Stomach (tissue), 9 donors: ENCODE measurements around the gene CDC25C. TPM values are rescaled to one million over a fixed set of nuclear protein-coding genes. Genes with fewer than 3 reads are reported as not detected.

ENCODE experiments used
- DNase-seq, 2 donors: peaks; one replicate each; pipeline versions ENCODE4 v3.0.0 to v3.0.0-alpha.2; 2013 to 2019
- H3K27ac ChIP-seq, 5 donors: fragments of 200-600 bp in 4 of 5; sonication (generic) in 4 of 5; one replicate each; pipeline ENCODE4 v1.5.1; 2013 to 2019; ENCODE audit warnings: mild to moderate bottlenecking in 1 of 5, moderate library complexity in 1 of 5
- H3K27me3 ChIP-seq, 3 donors: fragments of 200-600 bp; sonication (generic); one replicate each; pipeline ENCODE4 v1.5.1; 2017 to 2019; ENCODE audit warnings: mixed run types in 1 of 3
- H3K36me3 ChIP-seq, 4 donors: fragments of 200-600 bp; sonication (generic); 1 replicate in 3 of 4; 2 replicates in 1 of 4; pipeline ENCODE4 v1.5.1; 2016 to 2019
- H3K4me1 ChIP-seq, 4 donors: fragments of 200-600 bp; sonication (generic); one replicate each; pipeline ENCODE4 v1.5.1; 2016 to 2019
- H3K4me3 ChIP-seq, 4 donors: fragments of 200-600 bp; sonication (generic) in 3 of 4; one replicate each; pipeline ENCODE4 v1.5.1; 2016 to 2019; ENCODE audit warnings: mild to moderate bottlenecking in 1 of 4
- H3K9me3 ChIP-seq, 4 donors: fragments of 200-600 bp; sonication (generic); one replicate each; pipeline ENCODE4 v1.5.1; 2016 to 2019
- EP300 ChIP-seq: sonication (generic); formaldehyde crosslinking; IDR thresholded peaks from one replicate; pipeline ENCODE4 v1.6.1; 2017; ENCODE audit warnings: antibody characterized with exemption
- POLR2A ChIP-seq, 4 donors: fragments of 450-650 bp; IDR thresholded peaks; one replicate each; pipeline ENCODE4 v1.6.1; 2016; ENCODE audit warnings: antibody characterized with exemption in 4 of 4, control low read depth in 2 of 4, mild to moderate bottlenecking in 1 of 4, moderate library complexity in 1 of 4
- POLR2AphosphoS5 ChIP-seq, 3 donors: sonication (generic); formaldehyde crosslinking; IDR thresholded peaks; one replicate each; pipeline ENCODE4 v1.6.1; 2016; ENCODE audit warnings: antibody characterized with exemption in 3 of 3
- WGBS, 5 donors: extraction: QIAGEN DNeasy Blood & Tissue Kit in 3 of 5; methylation state at CpG; one replicate each; pipeline versions ENCODE4 v1.1.5 to v1.1.7; 2013 to 2018; 5-methylcytosine and 5-hydroxymethylcytosine counted together
- intact Hi-C: fragments of 100-400 bp; cut with DNase I; formaldehyde crosslinking; loops from one replicate; pipeline ENCODE4 v1.15.1; 2023; ENCODE audit warnings: low total_unique reads
- polyA plus RNA-seq, 3 donors: library from polyadenylated mRNA; stranded (reverse); fragments of 200-250 nt; gene quantifications; one replicate each; pipeline ENCODE4 v1.2.3, GENCODE V29; 2013
- total RNA-seq, 5 donors: library from RNA; depleted of rRNA; stranded (reverse); fragments of >200 nt; gene quantifications; one replicate each; pipeline versions ENCODE4 v1.1.0 to v1.2.3, GENCODE V29; 2014 to 2016
- TF ChIP-seq, protein P1 (sequence below), 7 experiments: fragments of 450-650 bp in 4 of 7; fragments of 200-600 bp in 3 of 7; sonication (generic) in 3 of 7; IDR thresholded peaks; one replicate each; pipeline ENCODE4 v1.5.1; 2016 to 2019; ENCODE audit warnings: antibody characterized with exemption in 7 of 7, control low read depth in 2 of 7, mild to moderate bottlenecking in 1 of 7
- donor health status: healthy with polysubstance abuse.
- donor health status: Bipolar disorder and iron deficiency.
- donor health status: healthy.

Gene CDC25C
- total and polyA plus RNA-seq, 8 donors: 0.75 to 4.1 (median 2.1) TPM; not detected in 3

DNA sequence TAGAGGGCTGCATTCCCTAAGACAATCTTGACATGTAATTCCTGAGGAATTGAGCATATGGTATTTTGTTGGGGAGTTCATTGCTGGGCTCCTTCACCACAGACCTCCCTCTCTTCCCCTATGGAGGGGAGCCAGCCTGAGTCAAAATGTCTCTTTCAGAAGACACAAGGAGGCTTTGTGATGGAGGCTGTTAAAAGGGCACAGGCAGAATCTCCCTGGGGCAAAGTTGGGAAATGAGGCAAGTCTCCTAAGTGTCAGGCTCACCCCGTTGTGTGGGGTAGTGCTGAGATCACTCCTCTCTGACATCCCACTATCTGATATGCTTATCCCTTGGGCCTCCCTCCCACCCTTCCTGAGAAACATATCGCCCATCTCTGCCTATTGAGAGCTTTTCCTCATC, 87.8 kb downstream of the CDC25C start:
- H3K4me1 ChIP-seq: peaks cover 10 to 13% (median 13%) of the 10 kb centered on the region in 4 donors
- H3K4me3 ChIP-seq: no peak overlapping the region
- WGBS, 5 donors: 57 to 71% (median 60%) methylated on average over 2 of the region's 2 CpGs
- no peaks in the 10 kb centered on the region for H3K9me3 ChIP-seq
- no peak overlapping the region for H3K27ac ChIP-seq
- intact Hi-C loops: no loop called here
- peaks cover 0 to 33% (median 18%) of the 10 kb centered on the region in 3 donors for H3K27me3 ChIP-seq
- TF ChIP-seq EP300 (no peak), POLR2A (IDR thresholded peaks at IDR 0.05) (no peak), POLR2AphosphoS5 (IDR thresholded peaks at IDR 0.05) (no peak)
- TF ChIP-seq, protein P1, sequence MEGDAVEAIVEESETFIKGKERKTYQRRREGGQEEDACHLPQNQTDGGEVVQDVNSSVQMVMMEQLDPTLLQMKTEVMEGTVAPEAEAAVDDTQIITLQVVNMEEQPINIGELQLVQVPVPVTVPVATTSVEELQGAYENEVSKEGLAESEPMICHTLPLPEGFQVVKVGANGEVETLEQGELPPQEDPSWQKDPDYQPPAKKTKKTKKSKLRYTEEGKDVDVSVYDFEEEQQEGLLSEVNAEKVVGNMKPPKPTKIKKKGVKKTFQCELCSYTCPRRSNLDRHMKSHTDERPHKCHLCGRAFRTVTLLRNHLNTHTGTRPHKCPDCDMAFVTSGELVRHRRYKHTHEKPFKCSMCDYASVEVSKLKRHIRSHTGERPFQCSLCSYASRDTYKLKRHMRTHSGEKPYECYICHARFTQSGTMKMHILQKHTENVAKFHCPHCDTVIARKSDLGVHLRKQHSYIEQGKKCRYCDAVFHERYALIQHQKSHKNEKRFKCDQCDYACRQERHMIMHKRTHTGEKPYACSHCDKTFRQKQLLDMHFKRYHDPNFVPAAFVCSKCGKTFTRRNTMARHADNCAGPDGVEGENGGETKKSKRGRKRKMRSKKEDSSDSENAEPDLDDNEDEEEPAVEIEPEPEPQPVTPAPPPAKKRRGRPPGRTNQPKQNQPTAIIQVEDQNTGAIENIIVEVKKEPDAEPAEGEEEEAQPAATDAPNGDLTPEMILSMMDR (IDR thresholded peaks at IDR 0.05): no peak
- DNase-seq: peak in 1 of 2 donors; percentile 56
- H3K36me3 ChIP-seq: no peaks in the 10 kb centered on the region

DNA sequence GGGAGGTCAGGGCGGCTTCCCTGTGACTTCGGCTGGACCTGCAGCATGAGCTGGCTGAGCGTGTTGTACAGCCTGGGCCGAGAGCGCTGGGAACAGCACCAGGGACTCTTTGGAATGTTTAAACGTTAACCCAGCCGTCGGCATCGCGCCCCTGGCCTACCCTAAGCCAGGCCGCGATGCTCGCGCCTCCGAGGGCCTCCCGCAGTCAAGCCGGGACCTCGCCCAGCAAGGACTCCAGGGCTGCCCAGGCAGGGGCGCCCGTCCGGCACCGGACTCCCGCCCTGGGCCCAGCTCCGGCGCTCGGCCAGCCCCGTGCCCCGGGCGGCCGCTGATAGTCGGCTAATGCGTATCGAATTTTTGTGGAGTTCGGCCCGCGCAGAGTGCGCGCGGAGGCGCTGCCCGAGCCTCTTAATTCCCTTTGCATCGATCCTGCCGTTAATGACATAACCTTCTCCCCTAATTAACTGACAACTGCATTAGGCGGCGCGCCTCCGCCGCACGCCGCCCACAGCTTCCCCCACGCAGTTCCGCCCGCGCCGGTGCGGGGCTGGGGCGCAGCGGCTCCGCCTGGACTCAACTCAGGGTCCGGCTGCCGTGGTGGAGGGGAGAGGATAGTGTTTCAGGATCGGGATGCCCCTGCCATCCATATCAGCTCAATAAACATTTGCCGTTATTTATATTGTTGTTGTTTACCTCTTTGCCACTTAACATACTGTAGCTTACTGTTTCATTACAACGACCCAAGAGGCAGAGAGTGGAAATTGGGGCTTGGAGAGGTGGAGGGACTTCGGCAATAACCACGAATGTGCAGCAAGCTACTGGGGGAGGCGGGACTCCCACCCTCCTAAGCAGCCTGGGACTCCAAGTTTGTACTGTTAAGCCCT, 89.7 kb downstream of the CDC25C start:
- intact Hi-C loops: no loop called here
- Histone ChIP-seq H3K36me3 (no peaks in the 10 kb centered on the region), H3K4me1 (peaks cover 10 to 13% (median 13%) of the 10 kb centered on the region in 4 donors), H3K27me3 (peaks cover 0 to 33% (median 18%) of the 10 kb centered on the region in 3 donors), H3K4me3 (peak overlapping the region; percentile 49 to 61 (median 50)), H3K9me3 (no peaks in the 10 kb centered on the region), H3K27ac (peak overlapping the region in 3 of 5 donors; percentile 7 to 64 (median 21))
- peak; percentile 35 to 65 for DNase-seq
- 5% methylated on average over 32 to 67 of the region's 67 CpGs for WGBS, 5 donors
- TF ChIP-seq POLR2A (IDR thresholded peaks at IDR 0.05) (no peak), POLR2AphosphoS5 (IDR thresholded peaks at IDR 0.05) (no peak), EP300 (no peak)
- TF ChIP-seq, protein P1 (IDR thresholded peaks at IDR 0.05): no peak

DNA sequence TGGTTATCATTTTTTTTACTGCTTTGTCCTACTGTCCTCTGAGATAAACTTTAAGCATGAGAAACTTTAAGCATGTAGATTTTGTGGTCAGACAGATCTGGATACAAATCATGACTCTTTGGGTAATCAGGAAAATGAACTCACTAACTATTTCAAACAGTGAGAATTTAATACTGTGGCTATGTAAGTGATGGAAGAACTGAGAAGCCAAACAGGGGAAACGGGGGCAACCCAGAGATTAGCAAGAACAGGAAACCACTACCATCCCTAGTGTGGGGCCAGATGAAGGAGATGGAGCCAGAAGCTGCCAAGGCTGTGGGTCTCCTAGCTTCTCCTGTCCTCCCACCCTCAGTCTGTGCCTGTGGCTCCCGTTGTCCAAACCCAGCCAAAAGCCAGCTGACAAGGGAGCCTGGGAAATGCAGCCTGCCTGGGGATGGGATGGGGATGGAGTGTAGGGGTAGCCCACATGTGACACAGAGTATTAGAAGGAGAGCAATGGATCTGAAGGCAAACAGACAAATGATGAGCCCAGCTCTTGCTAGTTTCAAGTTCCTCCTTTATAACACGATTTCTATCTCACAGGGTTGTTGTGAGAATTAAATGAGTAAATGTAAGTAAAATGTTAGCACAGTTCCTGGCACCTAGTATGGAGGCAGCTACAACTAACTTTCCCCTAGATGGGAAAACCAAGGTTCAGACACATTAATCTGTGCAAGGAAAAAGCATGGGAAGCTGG, 90.8 kb downstream of the CDC25C start:
- no peak overlapping the region for H3K4me3 ChIP-seq
- H3K4me1 ChIP-seq: peaks cover 10 to 13% (median 13%) of the 10 kb centered on the region in 4 donors
- no peaks in the 10 kb centered on the region for H3K36me3 ChIP-seq
- H3K27ac ChIP-seq: peak overlapping the region in 1 of 5 donors; percentile 21
- 64 to 76% (median 70%) methylated on average over 3 of the region's 3 CpGs for WGBS, 5 donors
- DNase-seq: no peak
- no peaks in the 10 kb centered on the region for H3K9me3 ChIP-seq
- peaks cover 0 to 33% (median 18%) of the 10 kb centered on the region in 3 donors for H3K27me3 ChIP-seq
- intact Hi-C loops: no loop called here
- TF ChIP-seq POLR2AphosphoS5 (IDR thresholded peaks at IDR 0.05): no peak

DNA sequence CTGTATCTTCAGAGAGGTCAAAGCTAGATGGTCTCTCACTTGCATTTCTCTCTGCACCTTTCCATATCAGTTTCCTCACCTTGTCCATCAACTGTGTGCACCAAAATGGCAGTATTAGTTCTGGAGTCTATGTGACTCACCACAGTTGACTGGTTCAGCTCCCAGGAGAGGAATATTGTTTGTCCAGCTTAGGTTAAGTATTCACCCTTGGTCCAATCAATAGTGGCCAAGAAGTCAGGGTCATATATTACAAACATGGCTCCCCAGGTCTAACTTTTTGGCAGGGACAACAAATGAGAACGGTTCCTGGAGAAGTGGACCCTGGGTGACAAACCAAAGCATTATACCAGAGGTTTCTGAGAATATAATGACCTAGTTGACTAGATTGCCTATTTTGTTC, 93.6 kb downstream of the CDC25C start:
- no peak overlapping the region for H3K4me3 ChIP-seq
- no peaks in the 10 kb centered on the region for H3K36me3 ChIP-seq
- no peaks in the 10 kb centered on the region for H3K9me3 ChIP-seq
- no peak overlapping the region for H3K27ac ChIP-seq
- no peak for TF ChIP-seq EP300
- no peak for TF ChIP-seq POLR2AphosphoS5 (IDR thresholded peaks at IDR 0.05)
- no peak for TF ChIP-seq POLR2A (IDR thresholded peaks at IDR 0.05)
- TF ChIP-seq, protein P1 (IDR thresholded peaks at IDR 0.05): no peak
- peaks cover 0 to 36% (median 18%) of the 10 kb centered on the region in 3 donors for H3K27me3 ChIP-seq
- intact Hi-C loops: no loop called here
- H3K4me1 ChIP-seq: peaks cover 10 to 13% (median 13%) of the 10 kb centered on the region in 4 donors
- 72 to 94% (median 80%) methylated on average over 1 of the region's 1 CpG for WGBS, 5 donors
- no peak for DNase-seq

Other genes with a start within 250 kb of the CDC25C start
- gene WNT8A, start 247.8 kb downstream of the CDC25C start, total RNA-seq: not detected
- gene WNT8A, start 247.8 kb downstream of the CDC25C start, polyA plus RNA-seq: not detected
- gene NME5, start 192.4 kb downstream of the CDC25C start, total RNA-seq: 1 to 10 TPM in 2 of 5 donors, not detected in 3; 1.5 to 2.3 TPM
- 1 to 10 TPM; 2.0 to 2.7 (median 2.1) TPM for gene NME5, start 192.4 kb downstream of the CDC25C start, polyA plus RNA-seq
- gene BRD8, start 153.2 kb downstream of the CDC25C start, total RNA-seq: 10 to 100 TPM; 29.9 to 58.2 (median 51.3) TPM
- gene BRD8, start 153.2 kb downstream of the CDC25C start, polyA plus RNA-seq: 10 to 100 TPM; 20.4 to 35.1 (median 21.8) TPM
- 1 to 10 TPM in 3 of 5 donors, not detected in 2; 2.0 to 8.4 (median 7.9) TPM for gene KIF20A, start 152.7 kb downstream of the CDC25C start, total RNA-seq
- 1 to 10 TPM; 2.1 to 7.3 (median 2.1) TPM for gene KIF20A, start 152.7 kb downstream of the CDC25C start, polyA plus RNA-seq
- 10 to 100 TPM in 2 of 5 donors, 1 to 10 TPM in 3; 1.2 to 46.3 (median 4.5) TPM for gene CDC23, start 118.5 kb downstream of the CDC25C start, total RNA-seq
- gene CDC23, start 118.5 kb downstream of the CDC25C start, polyA plus RNA-seq: 10 to 100 TPM; 10.6 to 13.1 (median 11.1) TPM
- gene GFRA3, start 57.2 kb downstream of the CDC25C start, total RNA-seq: 1 to 10 TPM in 1 of 5 donors, under 1 TPM in 1, not detected in 3; 0.55 to 4.1 TPM
- 1 to 10 TPM; 1.5 to 2.0 (median 1.8) TPM for gene GFRA3, start 57.2 kb downstream of the CDC25C start, polyA plus RNA-seq
- 10 to 100 TPM in 4 of 5 donors, under 1 TPM in 1; 0.29 to 43.3 (median 26.8) TPM for gene FAM53C, start 6.5 kb upstream of the CDC25C start, total RNA-seq
- gene FAM53C, start 6.5 kb upstream of the CDC25C start, polyA plus RNA-seq: 10 to 100 TPM in 1 of 3 donors, 1 to 10 TPM in 2; 7.0 to 13.4 (median 8.7) TPM
- gene KDM3B, start 20.9 kb upstream of the CDC25C start, total RNA-seq: 100 to 1,000 TPM in 1 of 5 donors, 10 to 100 TPM in 4; 47.1 to 107 (median 62.6) TPM
- 10 to 100 TPM; 12.6 to 20.8 (median 15.6) TPM for gene KDM3B, start 20.9 kb upstream of the CDC25C start, polyA plus RNA-seq
- 10 to 100 TPM in 1 of 5 donors, 1 to 10 TPM in 2, not detected in 2; 4.5 to 73.3 (median 7.7) TPM for gene REEP2, start 107.3 kb upstream of the CDC25C start, total RNA-seq
- 1 to 10 TPM; 2.1 to 5.8 (median 3.1) TPM for gene REEP2, start 107.3 kb upstream of the CDC25C start, polyA plus RNA-seq
- gene EGR1, start 133.7 kb upstream of the CDC25C start, total RNA-seq: 10 to 100 TPM in 4 of 5 donors, 1 to 10 TPM in 1; 7.7 to 83.9 (median 48.1) TPM
- gene EGR1, start 133.7 kb upstream of the CDC25C start, polyA plus RNA-seq: 10 to 100 TPM; 17.0 to 45.4 (median 30.2) TPM
- gene ETF1, start 211.4 kb upstream of the CDC25C start, total RNA-seq: 100 to 1,000 TPM in 1 of 5 donors, 10 to 100 TPM in 3, 1 to 10 TPM in 1; 9.0 to 119 (median 53.3) TPM
- gene ETF1, start 211.4 kb upstream of the CDC25C start, polyA plus RNA-seq: 10 to 100 TPM; 35.7 to 66.3 (median 48.7) TPM
- 100 to 1,000 TPM; 157 to 427 (median 196) TPM for gene HSPA9, start 243.6 kb upstream of the CDC25C start, total RNA-seq
- gene HSPA9, start 243.6 kb upstream of the CDC25C start, polyA plus RNA-seq: 10 to 100 TPM; 68.8 to 78.2 (median 75.2) TPM